Raji (cell line): ENCODE data around the gene MINAR1.

ENCODE experiments used
- POLR2A ChIP-seq: IDR thresholded peaks from 2 replicates; pipeline ENCODE4 v1.6.1; 2011; ENCODE audit warnings: low read depth, low read length, control low read depth; ENCODE audit not compliant: insufficient read depth

The MINAR1 gene

DNA sequence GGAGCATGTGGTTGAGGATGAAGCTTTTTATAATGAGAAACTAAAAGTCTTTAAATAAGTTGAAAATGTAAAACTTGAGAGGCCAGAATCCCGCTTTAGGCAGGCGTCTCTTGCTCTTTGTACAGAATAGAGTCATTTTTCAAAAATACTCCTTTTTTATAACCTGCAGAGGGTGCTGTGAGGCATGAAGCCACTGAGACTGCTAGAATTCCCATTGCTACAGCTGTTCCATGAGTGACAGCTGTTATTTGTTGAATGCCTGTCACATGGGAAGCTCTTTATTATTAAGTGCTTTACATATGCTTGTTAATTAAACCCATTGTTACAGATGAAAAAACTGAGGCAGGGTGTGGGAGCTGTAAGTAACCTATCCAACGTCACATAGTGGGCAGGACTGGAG, 18.5 kb downstream of the MINAR1 start:
- no peak for TF ChIP-seq POLR2A

DNA sequence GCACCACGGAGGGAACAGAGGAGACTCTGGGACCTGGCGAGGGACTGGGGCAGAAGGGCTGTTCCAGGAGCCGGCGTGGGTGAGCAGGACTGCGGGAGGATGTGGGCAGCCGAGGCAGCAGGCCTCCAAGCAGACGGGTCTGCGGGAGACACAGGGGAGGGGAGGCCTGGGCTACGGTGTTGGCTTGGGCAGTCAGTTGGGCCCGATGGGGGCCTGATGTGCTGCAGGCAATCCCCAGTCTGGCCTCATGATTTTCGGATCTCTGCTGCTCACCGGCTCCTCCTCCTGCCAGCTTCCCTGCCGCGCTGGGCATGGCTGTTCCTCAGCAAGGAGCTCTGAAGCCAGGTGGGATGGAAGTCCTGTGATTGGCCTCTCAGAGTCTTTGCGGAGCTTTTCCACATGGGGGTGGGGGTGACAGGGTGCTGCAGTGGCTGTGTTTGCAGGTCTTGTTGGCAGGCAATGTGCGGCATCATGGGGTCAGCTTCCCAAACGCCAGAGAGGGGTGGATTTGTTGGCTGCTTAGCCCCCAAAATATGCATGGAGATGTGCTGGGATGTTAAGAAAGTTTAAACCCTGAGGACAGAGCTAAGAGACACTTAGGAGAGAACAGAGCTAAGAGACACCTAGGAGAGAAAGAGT, 19.3 kb downstream of the MINAR1 start:
- no peak for TF ChIP-seq POLR2A

- no peak for TF ChIP-seq POLR2A
Measured at GRCh38 chr15:79452244-79453051, 20.3 kb downstream of the MINAR1 start.

DNA sequence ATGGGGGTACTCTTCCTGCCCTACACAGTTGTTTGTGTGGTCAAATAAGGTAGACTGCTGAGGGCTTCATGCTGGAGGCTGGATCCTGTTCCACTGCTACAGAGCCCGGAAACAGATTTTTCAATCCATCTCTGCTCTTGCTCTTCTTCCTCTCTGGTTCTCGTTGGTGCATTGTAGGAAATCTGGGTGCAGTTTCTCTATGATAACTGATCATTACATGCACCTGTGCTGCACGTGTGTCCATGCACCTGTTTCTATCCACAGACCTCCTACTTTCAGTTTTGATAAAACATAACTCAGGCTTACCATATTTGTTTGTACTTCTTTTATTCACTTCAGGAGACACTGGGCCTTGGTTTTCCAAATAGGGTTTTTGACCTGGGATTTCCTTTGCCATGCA, 21.3 kb downstream of the MINAR1 start:
- no peak for TF ChIP-seq POLR2A

DNA sequence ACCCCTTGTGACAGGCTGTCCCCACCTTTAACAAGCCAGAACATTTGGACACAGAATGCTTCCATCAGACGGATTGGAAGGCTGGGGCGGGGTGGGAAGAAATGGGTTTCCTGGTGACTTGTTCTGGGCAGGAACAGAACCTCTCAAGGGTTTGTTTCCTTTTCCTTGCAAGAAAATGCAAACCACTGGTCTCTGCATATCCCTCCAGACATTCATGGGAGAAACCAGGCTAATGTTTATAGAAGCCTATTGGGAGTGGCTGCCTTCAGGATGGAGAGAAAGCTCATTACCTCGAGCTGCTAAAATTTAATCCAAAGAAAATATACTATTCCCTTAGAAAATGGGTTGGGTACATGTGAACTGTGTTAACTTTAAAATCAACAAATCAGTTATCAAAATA, 21.9 kb downstream of the MINAR1 start:
- no peak for TF ChIP-seq POLR2A

- TF ChIP-seq POLR2A = no peak
Measured at GRCh38 chr15:79455361-79455760, 23.2 kb downstream of the MINAR1 start.

DNA sequence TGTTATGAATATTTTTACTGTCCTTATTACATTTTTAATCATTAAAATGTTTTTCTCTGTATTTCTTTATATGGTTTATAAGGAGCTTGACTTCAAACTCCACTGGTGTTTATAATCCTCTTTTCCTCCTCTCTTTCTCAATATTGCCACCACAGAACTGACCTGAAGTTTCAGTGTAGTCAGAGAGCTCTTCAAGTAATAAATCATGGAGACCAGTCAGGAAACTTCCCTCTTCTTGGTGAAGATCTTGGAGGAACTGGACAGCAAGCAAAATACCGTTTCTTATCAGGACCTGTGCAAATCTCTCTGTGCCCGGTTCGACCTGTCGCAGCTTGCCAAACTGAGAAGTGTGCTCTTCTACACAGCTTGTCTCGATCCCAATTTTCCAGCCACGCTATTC, 23.8 kb downstream of the MINAR1 start:
- TF ChIP-seq POLR2A = no peak

DNA sequence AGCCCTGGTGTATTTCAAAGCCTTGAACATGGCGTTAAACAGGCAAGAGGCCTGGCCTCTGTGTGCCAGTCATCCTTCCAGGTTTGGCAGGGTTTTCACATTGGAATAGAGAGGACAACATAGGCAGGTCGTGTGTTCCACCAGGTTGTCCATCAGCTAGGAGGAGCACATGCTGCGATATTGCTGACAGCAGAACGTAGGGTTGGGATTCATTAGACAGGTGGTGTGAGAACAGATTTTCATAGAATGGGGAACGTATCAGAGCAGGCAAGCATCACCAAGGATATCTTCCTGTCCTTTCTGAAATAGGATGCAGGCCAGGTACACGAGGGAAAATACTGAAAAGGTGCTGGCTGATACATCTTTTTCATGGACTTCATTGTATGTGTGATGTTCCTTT, 26.4 kb downstream of the MINAR1 start:
- no peak for TF ChIP-seq POLR2A

- no peak for TF ChIP-seq POLR2A
Measured at GRCh38 chr15:79459666-79460065, 27.5 kb downstream of the MINAR1 start.

DNA sequence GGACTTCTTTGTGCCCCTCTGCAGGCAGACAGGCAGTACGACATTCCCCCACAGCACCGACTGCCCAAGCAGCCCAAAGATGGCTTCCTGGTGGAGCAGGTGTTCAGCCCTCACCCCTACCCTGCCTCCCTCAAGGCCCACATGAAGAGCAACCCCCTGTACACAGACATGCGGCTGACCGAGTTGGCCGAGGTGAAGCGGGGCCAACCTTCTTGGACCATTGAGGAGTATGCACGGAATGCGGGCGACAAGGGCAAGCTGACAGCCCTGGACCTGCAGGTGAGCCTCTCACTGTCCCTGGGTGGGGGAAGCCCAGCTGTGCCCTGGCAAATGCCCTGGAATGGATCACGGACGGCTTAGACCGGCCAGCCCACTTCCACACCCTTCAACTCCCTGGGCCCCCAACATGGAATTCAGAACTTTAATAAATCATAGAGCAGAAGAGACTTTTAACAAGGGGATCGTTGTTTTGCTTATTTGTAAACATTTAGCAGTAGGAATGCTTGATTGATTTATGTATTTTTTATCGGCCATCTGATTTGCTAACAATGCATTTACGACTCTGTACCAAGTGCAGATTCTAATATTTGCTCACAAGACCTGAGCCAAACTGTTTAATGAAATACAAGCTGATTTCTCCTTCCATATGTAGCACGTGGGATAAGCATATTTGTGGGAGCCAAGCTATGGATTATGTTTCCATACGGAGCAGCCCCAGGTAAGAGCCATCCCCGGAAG, 31.1 kb downstream of the MINAR1 start:
- TF ChIP-seq POLR2A = no peak

GRCh38 chr15:79463781-79464270, 31.7 kb downstream of the MINAR1 start:
- TF ChIP-seq POLR2A = no peak

- TF ChIP-seq POLR2A = no peak
Measured at GRCh38 chr15:79466488-79466887, 34.4 kb downstream of the MINAR1 start.

GRCh38 chr15:79467865-79468586, 35.9 kb downstream of the MINAR1 start:
- no peak for TF ChIP-seq POLR2A

GRCh38 chr15:79472446-79472845, 40.3 kb downstream of the MINAR1 start:
- no peak for TF ChIP-seq POLR2A

DNA sequence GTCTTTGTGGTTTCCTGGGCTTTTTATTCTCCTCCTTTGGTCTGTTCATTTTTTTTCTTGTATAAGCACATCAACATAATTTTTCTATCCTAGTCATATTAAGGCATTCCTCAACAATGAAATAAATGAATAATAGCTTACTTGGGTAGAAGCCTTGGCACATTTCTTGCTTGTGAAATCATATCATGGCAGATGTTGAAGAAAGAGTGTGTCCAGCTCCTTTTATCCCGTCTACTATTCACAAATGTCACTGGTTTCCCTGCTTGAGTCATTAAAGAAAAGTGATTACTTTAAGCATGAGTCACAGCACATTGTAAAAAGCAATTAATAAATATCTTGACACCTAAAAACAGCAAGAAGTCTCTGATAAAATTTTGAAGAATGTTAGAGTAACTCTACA, 42.1 kb downstream of the MINAR1 start:
- no peak for TF ChIP-seq POLR2A
